A549 (cell line): Measurements from ENCODE around the gene GNB1L. TPM values are rescaled to one million over a fixed set of nuclear protein-coding genes. Genes with fewer than 3 reads are reported as not detected.
A peak's percentile ranks its signal among the peaks of the same experiment; 100 is the strongest.

Source experiments
- ATAC-seq, 2 experiments: fragments of 200-7000 bp in 1 of 2; fragments of >200 bp in 1 of 2; cut with Nextera tagmentation in 1 of 2; cut with Tn5 transposase in 1 of 2; 3 replicates each; pipeline versions ENCODE4 v1.8.0 to v1.9.1; 2018 to 2020; ENCODE audit warnings: mild to moderate bottlenecking in 1 of 2, moderate library complexity in 1 of 2
- CTCF ChIA-PET: fragments of 300-600 bp; sonication (Branson Sonifier 250); formaldehyde crosslinking; extraction: SDS; loops from one replicate; lab custom pipeline; 2021; ENCODE audit warnings: antibody characterized with exemption, inconsistent platforms; lab: Yijun Ruan, JAX
- POLR2A ChIA-PET: fragments of 350-600 bp; formaldehyde crosslinking; extraction: SDS; loops from one replicate; lab custom pipeline; 2021; ENCODE audit warnings: antibody characterized with exemption, inconsistent platforms; lab: Yijun Ruan, JAX
- DNase-seq, 2 experiments: peaks; one replicate each; pipeline versions ENCODE4 v3.0.0 to v3.0.0-alpha.2; 2011 to 2016; ENCODE audit warnings: low read depth in 1 of 2, low spot score in 1 of 2
- FAIRE-seq: peaks from 2 replicates; lab custom pipeline; 2011; peaks lifted over from hg19 to GRCh38; lab: Jason Lieb, UNC
- H3K27ac ChIP-seq, 2 experiments: fragments of >200 bp; sonication (Bioruptor Twin); formaldehyde crosslinking; 3 replicates each; pipeline ENCODE4 v1.5.1; 2016 to 2017
- H3K4me1 ChIP-seq: fragments of >200 bp; sonication (Bioruptor Twin); formaldehyde crosslinking; 3 replicates; pipeline ENCODE4 v1.6.1; 2016
- H3K4me2 ChIP-seq: fragments of >200 bp; sonication (Bioruptor Twin); formaldehyde crosslinking; 3 replicates; pipeline ENCODE4 v1.6.1; 2016
- H3K4me3 ChIP-seq: fragments of >200 bp; sonication (Bioruptor Twin); formaldehyde crosslinking; 3 replicates; pipeline ENCODE4 v1.5.1; 2016
- H3K9me3 ChIP-seq: fragments of >200 bp; sonication (Bioruptor Twin); formaldehyde crosslinking; 3 replicates; pipeline ENCODE4 v1.6.1; 2016
- BCL3 ChIP-seq: fragments of >200 bp; sonication (Bioruptor Twin); formaldehyde crosslinking; IDR thresholded peaks from 3 replicates; pipeline ENCODE4 v1.6.1; 2016
- BHLHE40 ChIP-seq: IDR thresholded peaks from 2 replicates; pipeline ENCODE4 v1.6.1; 2012; ENCODE audit warnings: low read depth, low read length, inconsistent platforms
- CBX2 ChIP-seq: fragments of 200-600 bp; sonication (generic); IDR thresholded peaks from 2 replicates; pipeline ENCODE4 v1.6.1; 2016; ENCODE audit warnings: low read depth, mild to moderate bottlenecking, borderline replicate concordance
- CEBPB ChIP-seq, 2 experiments: fragments of >200 bp in 1 of 2; sonication (Bioruptor Twin) in 1 of 2; formaldehyde crosslinking in 1 of 2; IDR thresholded peaks; 2 replicates each; pipeline ENCODE4 v1.6.1; 2012 to 2016
- E2F6 ChIP-seq: IDR thresholded peaks from 2 replicates; pipeline ENCODE4 v1.6.1; 2012; ENCODE audit warnings: low read depth, borderline replicate concordance
- FOSB ChIP-seq: fragments of 250-450 bp; sonication (Bioruptor Pico); IDR thresholded peaks from 2 replicates; pipeline ENCODE4 v1.5.0; 2020; ENCODE audit warnings: mild to moderate bottlenecking, moderate library complexity
- FOXS1 ChIP-seq: fragments of 250-450 bp; sonication (Bioruptor Pico); IDR thresholded peaks from 2 replicates; pipeline ENCODE4 v1.5.0; 2020; ENCODE audit warnings: mild to moderate bottlenecking, moderate library complexity
- HEYL ChIP-seq: fragments of 250-450 bp; sonication (Bioruptor Pico); IDR thresholded peaks from 2 replicates; pipeline ENCODE4 v1.8.0; 2021; ENCODE audit warnings: mild to moderate bottlenecking, moderate library complexity
- HOXA7 ChIP-seq: fragments of 250-450 bp; sonication (Bioruptor Pico); IDR thresholded peaks from 2 replicates; pipeline ENCODE4 v1.5.0; 2020; ENCODE audit warnings: mild to moderate bottlenecking, moderate library complexity
- JUNB ChIP-seq: fragments of >200 bp; sonication (Bioruptor Twin); formaldehyde crosslinking; IDR thresholded peaks from 2 replicates; pipeline ENCODE4 v1.6.1; 2016
- KDM1A ChIP-seq: fragments of 200-600 bp; sonication (generic); IDR thresholded peaks from 2 replicates; pipeline ENCODE4 v1.6.1; 2016; ENCODE audit warnings: low read depth, mild to moderate bottlenecking
- MAZ ChIP-seq: fragments of 150-350 bp; IDR thresholded peaks from 2 replicates; pipeline ENCODE4 v1.6.1; 2014; ENCODE audit warnings: antibody characterized with exemption, low read depth, low read length, borderline replicate concordance
- MYC ChIP-seq: IDR thresholded peaks from 2 replicates; pipeline ENCODE4 v1.6.1; 2012; ENCODE audit warnings: mild to moderate bottlenecking, inconsistent platforms, low read length, improper control_type of control experiment, borderline replicate concordance
- NFE2L2 ChIP-seq: fragments of 150-350 bp; conservative IDR thresholded peaks from 2 replicates; pipeline ENCODE4 v1.6.1; 2014; ENCODE audit warnings: low read length
- NPAS2 ChIP-seq: fragments of 250-450 bp; sonication (Bioruptor Pico); IDR thresholded peaks from 2 replicates; pipeline ENCODE4 v1.8.0; 2022; ENCODE audit warnings: mild to moderate bottlenecking, moderate library complexity, borderline replicate concordance
- PBX3 ChIP-seq: IDR thresholded peaks from 2 replicates; pipeline ENCODE4 v1.6.1; 2012
- POLR2A ChIP-seq: IDR thresholded peaks from 2 replicates; pipeline ENCODE4 v1.6.1; 2012; ENCODE audit warnings: mild to moderate bottlenecking, low read length
- POLR2AphosphoS2 ChIP-seq: conservative IDR thresholded peaks from 2 replicates; pipeline ENCODE4 v1.6.1; 2012; ENCODE audit warnings: low read length, improper control_type of control experiment, inconsistent platforms
- RARB ChIP-seq: fragments of 250-450 bp; sonication (Bioruptor Pico); IDR thresholded peaks from 2 replicates; pipeline ENCODE4 v1.8.0; 2021; ENCODE audit warnings: mild to moderate bottlenecking, moderate library complexity
- RCOR1 ChIP-seq: fragments of 150-350 bp; IDR thresholded peaks from 2 replicates; pipeline ENCODE4 v1.6.1; 2014; ENCODE audit warnings: antibody characterized with exemption, low read length, low read depth
- RFX5 ChIP-seq: fragments of 450-650 bp; IDR thresholded peaks from 2 replicates; pipeline ENCODE4 v1.7.1; 2014; ENCODE audit warnings: antibody characterized with exemption, mild to moderate bottlenecking, moderate library complexity
- SMC3 ChIP-seq: fragments of >200 bp; sonication (Bioruptor Twin); formaldehyde crosslinking; IDR thresholded peaks from 3 replicates; pipeline ENCODE4 v1.6.1; 2018; ENCODE audit warnings: inconsistent platforms
- SREBF2 ChIP-seq: fragments of 450-650 bp; IDR thresholded peaks from 2 replicates; pipeline ENCODE4 v1.6.1; 2014; ENCODE audit warnings: mild to moderate bottlenecking, moderate library complexity
- TP53 ChIP-seq: fragments of 250-450 bp; sonication (Bioruptor Pico); IDR thresholded peaks from 2 replicates; pipeline ENCODE4 v1.5.0; 2021; ENCODE audit warnings: mild to moderate bottlenecking, moderate library complexity
- ZFP36 ChIP-seq: fragments of 450-650 bp; IDR thresholded peaks from 2 replicates; pipeline ENCODE4 v1.6.1; 2014; ENCODE audit warnings: borderline replicate concordance; ENCODE audit not compliant: partially characterized antibody
- ZSCAN20 ChIP-seq: fragments of 250-450 bp; sonication (Bioruptor Pico); IDR thresholded peaks from 2 replicates; pipeline ENCODE4 v1.8.0; 2022; ENCODE audit warnings: mild to moderate bottlenecking, moderate library complexity
- WGBS: methylation state at CpG from one replicate; pipeline ENCODE4 v1.1.6; 2017; ENCODE audit errors: missing lambda C conversion rate; 5-methylcytosine and 5-hydroxymethylcytosine counted together
- polyA plus RNA-seq, 4 experiments: library from polyadenylated mRNA; depleted of rRNA in 3 of 4; stranded (reverse); fragments of >200 nt; fragmentation: RNase III in 1 of 4; extraction: RNeasy Plus Mini Kit Qiagen cat#74134 plus additional on column Dnase treatment in 1 of 4; gene quantifications; 2 replicates in 3 of 4; 3 replicates in 1 of 4; pipeline ENCODE4 v1.2.3, GENCODE V29; 2011 to 2017
- TF ChIP-seq, protein P1 (sequence below): fragments of 250-450 bp; sonication (Bioruptor Pico); IDR thresholded peaks from 2 replicates; pipeline ENCODE4 v1.5.0; 2021; ENCODE audit warnings: mild to moderate bottlenecking, moderate library complexity, borderline replicate concordance

GNB1L gene
- polyA plus RNA-seq, 2 of the 4 experiments (the other 2 are of a cell fraction), result 1.8 to 10.3 TPM

DNA sequence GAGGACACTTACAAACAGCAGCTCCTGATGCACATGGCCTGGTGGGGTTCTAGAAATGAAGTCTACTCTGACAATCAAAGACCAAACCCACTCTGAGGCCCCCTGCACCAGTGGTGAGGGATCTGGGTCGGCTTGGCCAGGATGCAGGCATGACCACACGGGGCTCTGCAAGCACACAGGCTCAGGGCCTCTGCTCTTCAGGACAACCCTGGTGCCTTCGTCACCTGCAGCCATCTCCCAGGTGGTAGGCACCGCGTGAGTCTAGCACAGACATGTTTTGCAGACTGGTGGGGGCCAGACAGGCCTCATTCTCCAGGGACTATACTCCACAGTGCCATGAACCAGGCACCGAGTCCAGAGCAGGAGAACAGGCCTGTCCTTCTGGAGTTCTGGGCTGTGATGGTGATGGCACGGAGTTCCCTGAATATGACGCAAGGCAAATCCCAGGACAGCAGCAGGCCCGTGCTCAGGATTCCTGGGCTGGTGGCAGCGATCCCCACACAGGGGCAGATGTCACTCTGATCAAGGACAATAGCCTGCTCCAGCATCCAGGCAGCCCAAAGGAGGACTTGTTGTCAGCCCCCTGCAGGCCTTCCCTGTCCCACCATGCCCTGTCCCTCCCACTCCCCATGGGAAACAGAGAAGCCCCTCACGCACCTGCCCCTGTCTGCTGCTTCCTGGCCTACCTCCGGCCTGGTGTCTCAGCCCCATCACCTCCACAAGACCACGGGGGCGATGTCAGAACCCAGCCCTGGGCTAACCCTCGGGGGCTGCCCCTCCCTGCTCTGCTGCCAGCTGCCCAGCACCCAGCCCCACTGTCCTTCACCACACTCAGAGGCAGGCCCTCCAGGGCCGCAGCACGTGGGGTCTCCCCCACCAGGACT, 36.1 kb downstream of the GNB1L start:
- ChIA-PET POLR2A (no interaction called here), CTCF (interaction anchor here (1.1 kb wide), 1 partner anchor 37 kb away, joined by 3 read pairs; no protein-coding TSS in a partner anchor)
- ATAC-seq (peak in 1 of 2 experiments; percentile 36; a peak in 1 of 6 replicates), DNase-seq (no peak), FAIRE-seq (no peak)
- no peak overlapping the region for H3K4me3 ChIP-seq
- no peaks in the 10 kb centered on the region for H3K4me1 ChIP-seq
- WGBS, result 98% methylated on average over 7 of the region's 17 CpGs
- H3K4me2 ChIP-seq, result no peak overlapping the region
- no peak for TF ChIP-seq KDM1A
- no peak for TF ChIP-seq NFE2L2
- TF ChIP-seq HOXA7, result no peak
- no peak for TF ChIP-seq BCL3
- no peak for TF ChIP-seq FOXS1 (CRISPR knock-in tag)
- no peak for TF ChIP-seq RARB (CRISPR knock-in tag)
- TF ChIP-seq FOSB (CRISPR knock-in tag), result no peak
- TF ChIP-seq SREBF2, result no peak
- no peak for TF ChIP-seq CBX2
- no peak for TF ChIP-seq CEBPB (IDR thresholded peaks at IDR 0.05)
- no peak for TF ChIP-seq POLR2A
- TF ChIP-seq ZFP36, result no peak
- no peak for TF ChIP-seq HEYL (CRISPR knock-in tag)
- no peak for TF ChIP-seq RFX5
- no peak for TF ChIP-seq MAZ
- no peak for TF ChIP-seq RCOR1
- TF ChIP-seq PBX3, result no peak
- no peaks in the 10 kb centered on the region for H3K9me3 ChIP-seq
- no peak overlapping the region for H3K27ac ChIP-seq

- H3K4me3 ChIP-seq, result no peak overlapping the region
- TF ChIP-seq SMC3 (no peak), ZSCAN20 (CRISPR knock-in tag) (no peak)
- no peak for ATAC-seq
- no peaks in the 10 kb centered on the region for H3K9me3 ChIP-seq
- DNase-seq, result no peak
- POLR2A ChIA-PET, result no interaction called here
- H3K4me1 ChIP-seq, result no peaks in the 10 kb centered on the region
- CTCF ChIA-PET, result no interaction called here
- H3K4me2 ChIP-seq, result no peak overlapping the region
- WGBS, result 90% methylated on average over 5 of the region's 14 CpGs
- FAIRE-seq, result no peak
- H3K27ac ChIP-seq, result no peak overlapping the region
Observed at GRCh38 chr22:19816372-19817119, 38.1 kb downstream of the GNB1L start.

DNA sequence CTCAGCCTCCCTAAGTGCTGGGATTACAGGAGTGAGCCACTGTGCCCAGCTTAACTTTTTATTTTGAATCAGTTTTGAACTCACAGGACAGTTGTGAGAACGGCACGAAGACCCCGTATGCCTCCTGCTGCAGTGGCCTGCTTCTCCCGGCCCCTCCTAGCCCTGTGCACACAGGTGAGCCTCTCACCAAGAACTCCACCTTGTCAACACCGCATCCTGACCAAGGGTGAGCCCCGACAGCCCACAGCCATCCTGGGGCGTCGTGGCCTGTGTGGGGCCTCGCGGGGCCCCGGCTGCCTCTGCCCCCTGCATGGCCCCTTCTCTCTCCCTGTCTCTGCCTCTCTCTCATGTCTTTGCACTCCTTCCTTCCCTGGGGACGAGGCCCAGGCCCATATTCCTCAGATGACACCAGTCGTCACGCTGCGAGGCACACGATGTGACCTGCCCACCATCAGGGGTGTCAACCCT, 38.8 kb downstream of the GNB1L start:
- Histone ChIP-seq H3K9me3 (no peaks in the 10 kb centered on the region), H3K4me1 (no peaks in the 10 kb centered on the region), H3K4me2 (no peak overlapping the region), H3K4me3 (no peak overlapping the region), H3K27ac (no peak overlapping the region)
- POLR2A ChIA-PET, result no interaction called here
- no peak for DNase-seq
- no peak for ATAC-seq
- 96% methylated on average over 10 of the region's 16 CpGs for WGBS
- no peak for FAIRE-seq
- CTCF ChIA-PET, result interaction anchor here (1.5 kb wide), 1 partner anchor 15 kb away, joined by 3 read pairs; no protein-coding TSS in a partner anchor
- TF ChIP-seq NPAS2 (CRISPR knock-in tag), result no peak
- no peak for TF ChIP-seq CBX2
- no peak for TF ChIP-seq FOSB (CRISPR knock-in tag)
- TF ChIP-seq E2F6, result no peak
- no peak for TF ChIP-seq POLR2AphosphoS2
- no peak for TF ChIP-seq ZSCAN20 (CRISPR knock-in tag)
- TF ChIP-seq BHLHE40, result no peak
- no peak for TF ChIP-seq PBX3
- TF ChIP-seq MYC, result no peak
- no peak for TF ChIP-seq JUNB
- TF ChIP-seq TP53 (CRISPR knock-in tag), result no peak
- TF ChIP-seq, protein P1, sequence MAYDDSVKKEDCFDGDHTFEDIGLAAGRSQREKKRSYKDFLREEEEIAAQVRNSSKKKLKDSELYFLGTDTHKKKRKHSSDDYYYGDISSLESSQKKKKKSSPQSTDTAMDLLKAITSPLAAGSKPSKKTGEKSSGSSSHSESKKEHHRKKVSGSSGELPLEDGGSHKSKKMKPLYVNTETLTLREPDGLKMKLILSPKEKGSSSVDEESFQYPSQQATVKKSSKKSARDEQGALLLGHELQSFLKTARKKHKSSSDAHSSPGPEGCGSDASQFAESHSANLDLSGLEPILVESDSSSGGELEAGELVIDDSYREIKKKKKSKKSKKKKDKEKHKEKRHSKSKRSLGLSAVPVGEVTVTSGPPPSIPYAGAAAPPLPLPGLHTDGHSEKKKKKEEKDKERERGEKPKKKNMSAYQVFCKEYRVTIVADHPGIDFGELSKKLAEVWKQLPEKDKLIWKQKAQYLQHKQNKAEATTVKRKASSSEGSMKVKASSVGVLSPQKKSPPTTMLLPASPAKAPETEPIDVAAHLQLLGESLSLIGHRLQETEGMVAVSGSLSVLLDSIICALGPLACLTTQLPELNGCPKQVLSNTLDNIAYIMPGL (CRISPR knock-in tag), result no peak
- no peak for TF ChIP-seq RARB (CRISPR knock-in tag)
